Activated gamma-delta T cell (primary cell): ENCODE measurements around the gene RBM45.

Source experiments
- DNase-seq: peaks from one replicate; lab custom pipeline; 2025; lab: John Stamatoyannopoulos, UW

The RBM45 gene

DNA sequence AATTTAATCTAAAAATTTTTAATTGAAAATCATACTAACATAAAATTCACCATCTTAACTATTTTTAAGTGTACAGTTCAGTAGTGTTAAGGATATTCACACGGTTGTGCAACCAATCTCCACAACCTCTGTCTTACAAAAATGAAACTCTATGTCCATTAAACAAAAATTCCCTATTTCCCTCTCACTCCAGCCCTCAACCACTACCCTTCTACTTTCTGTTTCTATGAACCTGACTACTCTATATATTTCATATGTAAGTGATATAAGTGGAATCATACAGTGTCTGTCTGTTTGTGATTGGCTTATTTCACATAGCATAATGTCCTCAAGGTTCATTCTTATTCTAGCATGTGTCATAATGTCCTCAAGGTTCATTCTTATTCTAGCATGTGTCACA is 47.7 kb downstream of the RBM45 start:
- DNase-seq: no peak

DNA sequence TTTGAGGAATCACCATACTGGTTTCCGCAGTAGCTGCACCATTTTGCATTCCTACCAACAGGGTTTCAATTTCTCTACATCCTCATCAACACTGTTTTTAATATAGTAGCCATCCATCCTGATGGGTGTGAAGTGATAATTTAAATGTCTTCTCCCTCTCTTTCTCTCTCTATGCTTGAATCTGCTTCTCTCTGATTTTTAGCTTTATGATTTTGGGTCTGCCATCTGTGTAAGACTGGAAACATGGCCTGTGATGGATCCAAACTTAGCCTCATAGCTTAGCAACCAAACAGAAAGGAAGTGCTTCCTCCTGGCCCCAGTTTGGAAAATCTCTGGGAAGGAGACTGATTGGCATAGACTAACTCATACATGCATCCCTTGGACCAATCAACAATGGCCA is 48.4 kb downstream of the RBM45 start:
- DNase-seq: no peak

DNA sequence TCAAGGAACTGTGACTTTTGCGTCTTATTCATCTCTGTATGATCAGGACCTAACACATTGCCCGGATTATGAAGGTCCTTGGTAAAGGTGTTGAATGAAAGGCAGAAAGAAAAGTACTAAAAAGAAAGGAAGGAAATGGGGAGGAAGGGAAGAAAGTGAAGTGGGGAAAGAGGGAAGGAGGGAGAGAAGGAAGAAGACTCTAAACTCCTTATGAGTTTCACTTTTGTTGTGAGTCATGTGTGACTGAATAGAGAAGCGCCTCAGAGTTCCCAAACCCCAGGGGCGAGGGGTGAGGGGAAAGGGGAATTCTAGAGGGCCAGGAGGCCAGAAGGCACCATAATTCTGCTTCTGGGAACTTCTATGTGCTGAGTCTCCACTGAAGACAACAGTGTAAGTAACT is 51.2 kb downstream of the RBM45 start:
- no peak for DNase-seq

DNA sequence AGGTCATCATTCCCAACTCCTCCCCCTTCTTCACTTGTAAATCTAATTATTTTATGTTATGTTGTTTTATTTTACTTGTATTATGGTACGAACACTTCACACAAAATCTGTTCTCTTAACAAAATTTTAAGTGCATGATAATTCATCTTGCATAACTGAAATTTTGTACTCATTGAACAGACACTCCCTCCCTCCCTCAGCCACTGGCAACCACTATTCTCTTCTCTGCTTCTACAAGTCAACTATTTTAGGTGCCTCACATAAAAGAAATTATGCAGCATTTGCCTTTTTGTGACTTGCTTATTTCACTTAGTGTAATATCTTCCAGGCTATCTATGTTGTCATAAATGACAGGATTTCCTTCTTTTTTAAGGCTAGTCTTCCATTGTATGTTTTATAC is 51.7 kb downstream of the RBM45 start:
- DNase-seq: no peak

DNA sequence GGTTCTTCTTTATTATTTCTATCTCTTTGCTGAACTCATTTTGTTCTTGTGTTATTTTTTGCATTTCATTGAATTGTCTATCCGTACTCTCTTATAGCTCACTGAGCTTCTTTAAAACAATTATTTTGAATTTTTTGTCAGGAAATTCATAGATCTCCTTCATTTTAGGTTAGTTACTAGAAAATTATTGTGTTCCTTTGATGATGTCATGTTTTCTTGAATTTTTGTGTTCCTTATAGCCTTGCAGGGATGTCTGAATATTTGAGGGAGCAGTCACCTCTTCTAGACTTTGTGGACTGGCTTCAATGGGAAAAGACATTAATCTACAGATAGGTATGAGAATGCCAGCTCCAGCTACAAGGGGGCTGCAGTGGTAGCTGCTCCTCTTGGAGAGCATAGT is 61.4 kb downstream of the RBM45 start:
- no peak for DNase-seq

DNA sequence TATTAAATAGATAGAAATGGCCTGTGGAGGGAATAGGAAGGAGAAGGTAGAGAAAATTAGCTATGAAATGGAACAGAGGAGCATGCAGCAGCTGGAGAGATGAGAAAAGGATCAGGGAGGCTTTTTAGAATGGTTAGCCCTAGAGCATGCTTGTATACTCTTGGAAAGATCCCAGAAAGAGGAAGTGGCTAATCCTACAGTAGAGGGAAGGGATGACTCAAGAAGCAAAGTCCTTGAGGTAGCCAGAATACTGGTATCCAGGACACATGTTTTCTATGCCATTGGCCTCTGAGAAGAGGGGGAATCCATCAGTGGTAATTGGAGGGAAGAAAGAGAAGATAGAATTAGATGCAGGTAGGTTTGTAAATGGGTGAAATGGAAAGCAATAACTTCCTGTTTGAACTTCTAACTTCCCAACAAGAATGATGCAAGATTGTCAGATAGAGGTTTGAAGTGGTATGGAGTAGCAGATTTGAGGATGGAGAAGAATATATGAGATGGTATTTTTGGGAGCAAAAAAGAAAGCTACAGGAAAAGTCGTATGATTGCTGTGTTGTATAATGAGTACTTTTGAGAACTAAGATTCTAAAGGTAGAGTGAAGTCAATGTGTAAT is 64.9 kb downstream of the RBM45 start:
- no peak for DNase-seq
